Activated CD8-positive, alpha-beta memory T cell treated with anti-CD3 and anti-CD28 coated beads, Interleukin-2, amount 10 ng/mL, durations not matched to agents 7 days and 5 days (primary cell): ENCODE results near the gene MAGEF1. TPM values are rescaled to one million over a fixed set of nuclear protein-coding genes. Genes with fewer than 3 reads are reported as not detected.
"Not testable (repeated sequence)": the region's sequence is repeated elsewhere in the genome, so short reads cannot be mapped to it uniquely, and the experiment has no call there.

Source experiments
- ATAC-seq: fragments of 150-1000 bp; cut with Tn5 transposase; one replicate; pipeline ENCODE4 v1.10.0; 2021; ENCODE audit warnings: moderate library complexity
- CTCF ChIA-PET: fragments of 350-600 bp; sonication (Branson Sonifier 250); formaldehyde crosslinking; loops from one replicate; lab custom pipeline; 2021; ENCODE audit warnings: antibody characterized with exemption; lab: Charles Lee
- DNase-seq: peaks from one replicate; pipeline ENCODE4 v3.0.0-alpha.2; 2020
- H3K27ac Mint-ChIP-seq: one replicate; pipeline ENCODE4 v1.8.0; 2021; ENCODE audit warnings: mild to moderate bottlenecking, mixed read lengths
- H3K27me3 Mint-ChIP-seq: one replicate; pipeline ENCODE4 v1.8.0; 2021; ENCODE audit warnings: mixed read lengths
- H3K36me3 Mint-ChIP-seq: one replicate; pipeline ENCODE4 v1.8.0; 2021; ENCODE audit warnings: mild to moderate bottlenecking, mixed read lengths
- H3K4me1 Mint-ChIP-seq: one replicate; pipeline ENCODE4 v1.8.0; 2021; ENCODE audit warnings: mixed read lengths
- H3K4me3 Mint-ChIP-seq: one replicate; pipeline ENCODE4 v1.8.0; 2021; ENCODE audit warnings: mild to moderate bottlenecking, moderate library complexity, mixed read lengths
- H3K9me3 Mint-ChIP-seq: one replicate; pipeline ENCODE4 v1.8.0; 2022; ENCODE audit warnings: low read depth, mixed read lengths
- total RNA-seq, 2 experiments: library from RNA; stranded (reverse); gene quantifications; one replicate each; pipeline ENCODE4 v1.2.3, GENCODE V29; 2021

Gene MAGEF1
- total RNA-seq, 2 experiments from 2014 or later, result 2.8 to 5.9 TPM

DNA sequence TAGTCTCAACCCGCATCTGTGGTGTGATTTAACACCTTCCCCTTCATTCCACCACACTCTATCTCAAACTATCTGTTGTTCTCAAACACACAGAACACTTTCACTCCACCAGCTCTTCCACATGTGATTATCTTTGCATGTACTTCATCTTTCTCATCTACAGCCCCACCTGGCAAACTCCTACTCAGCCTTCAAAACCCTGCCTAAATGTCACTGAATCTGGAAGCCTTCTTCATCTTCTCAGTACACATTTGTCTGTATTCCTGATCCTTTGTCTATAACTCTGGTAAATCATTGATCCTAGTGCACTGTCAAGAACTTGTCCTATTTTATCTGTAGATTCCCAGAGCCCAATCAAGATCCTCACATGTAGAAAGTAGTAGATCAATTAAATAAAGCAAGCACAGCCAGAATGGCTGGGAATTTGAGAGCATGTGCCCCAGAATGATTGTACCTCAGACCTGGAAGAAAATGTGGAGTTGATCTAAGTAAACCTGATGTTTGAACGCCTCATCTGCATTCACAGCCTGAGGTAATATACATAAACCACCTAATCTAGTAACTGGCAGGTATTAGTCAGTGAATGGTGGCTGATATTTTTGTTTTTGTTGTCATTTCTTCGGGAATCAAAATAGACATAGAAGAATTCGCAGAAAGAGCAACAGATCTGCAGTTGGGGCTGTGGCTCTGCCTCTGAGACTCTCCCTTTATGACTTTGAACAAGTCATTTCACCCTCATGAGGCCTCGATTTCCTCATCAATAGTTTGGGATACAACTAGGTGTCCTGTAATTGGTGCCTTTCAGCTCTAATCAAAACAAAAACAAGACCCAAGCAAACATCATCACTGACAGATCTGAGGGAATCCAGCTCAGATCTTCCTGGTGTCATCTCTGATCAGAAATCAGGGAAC is 28.0 kb upstream of the MAGEF1 start:
- H3K4me1 Mint-ChIP-seq, result peaks cover 7% of the 10 kb centered on the region
- CTCF ChIA-PET, result interaction anchor here (0.9 to 2.1 kb wide), 2 partner anchors 16 to 179 kb away, joined by 4 to 9 read pairs; partner anchors contain the start of gene EPHB3
- DNase-seq (no peak), ATAC-seq (no peak)
- no peak overlapping the region for H3K27ac Mint-ChIP-seq
- no peaks in the 10 kb centered on the region for H3K9me3 Mint-ChIP-seq
- no peaks in the 10 kb centered on the region for H3K36me3 Mint-ChIP-seq
- H3K27me3 Mint-ChIP-seq, result peaks cover 10% of the 10 kb centered on the region
- H3K4me3 Mint-ChIP-seq, result no peak overlapping the region

GRCh38 chr3:184738982-184739381 is 27.1 kb upstream of the MAGEF1 start:
- H3K36me3 Mint-ChIP-seq, result no peaks in the 10 kb centered on the region
- ATAC-seq (no peak), DNase-seq (no peak)
- H3K27me3 Mint-ChIP-seq, result peaks cover 7% of the 10 kb centered on the region
- CTCF ChIA-PET, result interaction anchor here (1.3 kb wide), 1 partner anchor 178 kb away, joined by 3 read pairs; the partner anchor contains the start of gene EPHB3
- H3K27ac Mint-ChIP-seq, result no peak overlapping the region
- no peak overlapping the region for H3K4me3 Mint-ChIP-seq
- H3K4me1 Mint-ChIP-seq, result peaks cover 7% of the 10 kb centered on the region
- H3K9me3 Mint-ChIP-seq, result no peaks in the 10 kb centered on the region

DNA sequence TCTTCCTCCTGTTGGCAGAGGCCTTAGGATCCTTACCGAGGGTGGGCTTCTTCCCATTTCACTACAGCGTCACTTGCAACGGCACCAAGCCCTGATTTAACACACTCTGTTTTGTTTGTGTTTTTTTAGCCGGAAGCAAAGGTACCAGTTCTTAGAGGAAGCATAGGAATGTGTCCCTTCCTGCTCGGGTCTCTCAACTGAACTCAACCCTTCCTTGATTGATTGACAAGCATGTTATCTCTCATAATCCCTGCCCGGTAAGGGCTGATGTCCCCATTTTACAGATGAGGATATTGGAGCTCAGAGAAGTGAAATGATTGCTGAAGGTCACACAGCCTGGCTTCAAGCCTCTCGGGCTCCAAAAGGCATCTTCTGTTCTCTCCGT is 26.6 kb upstream of the MAGEF1 start:
- Mint-ChIP-seq H3K9me3 (no peaks in the 10 kb centered on the region), H3K4me3 (no peak overlapping the region), H3K27me3 (peaks cover 7% of the 10 kb centered on the region), H3K27ac (no peak overlapping the region), H3K36me3 (no peaks in the 10 kb centered on the region), H3K4me1 (peaks cover 7% of the 10 kb centered on the region)
- DNase-seq (no peak), ATAC-seq (no peak)
- CTCF ChIA-PET, result interaction anchor here (1.3 kb wide), 1 partner anchor 177 kb away, joined by 3 read pairs; the partner anchor contains the start of gene EPHB3

- no peaks in the 10 kb centered on the region for H3K36me3 Mint-ChIP-seq
- H3K4me1 Mint-ChIP-seq, result peaks cover 7% of the 10 kb centered on the region
- no peak overlapping the region for H3K27ac Mint-ChIP-seq
- ATAC-seq (no peak), DNase-seq (no peak)
- H3K9me3 Mint-ChIP-seq, result no peaks in the 10 kb centered on the region
- H3K27me3 Mint-ChIP-seq, result peaks cover 11% of the 10 kb centered on the region
- no peak overlapping the region for H3K4me3 Mint-ChIP-seq
- CTCF ChIA-PET, result interaction anchor here (1.3 kb wide), 1 partner anchor 177 kb away, joined by 3 read pairs; the partner anchor contains the start of gene EPHB3
Measured at GRCh38 chr3:184737641-184738505, 26.0 kb upstream of the MAGEF1 start.

DNA sequence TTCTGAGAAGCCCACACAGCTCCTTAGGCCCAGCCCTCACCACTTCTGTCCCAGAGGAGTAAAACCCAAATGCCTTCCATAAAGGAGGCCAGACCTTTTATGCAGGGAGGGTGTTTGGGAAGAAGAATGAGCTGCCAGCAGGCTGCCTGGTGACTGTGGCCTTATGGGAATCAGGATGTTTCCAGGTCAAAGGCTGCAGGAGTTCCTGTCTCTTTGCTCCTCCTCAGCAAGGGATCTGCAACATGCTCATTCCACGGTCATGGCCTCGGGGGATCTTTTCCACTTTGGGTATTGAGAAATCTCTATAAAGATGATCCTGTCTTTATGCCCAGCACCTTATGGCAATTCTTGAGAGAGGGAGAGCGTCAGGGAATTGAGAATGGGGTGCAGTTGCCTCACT is 25.2 kb upstream of the MAGEF1 start:
- CTCF ChIA-PET, result no interaction called here

GRCh38 chr3:184734903-184735701 is 23.2 kb upstream of the MAGEF1 start:
- no peaks in the 10 kb centered on the region for H3K36me3 Mint-ChIP-seq
- H3K27ac Mint-ChIP-seq, result no peak overlapping the region
- no peak overlapping the region for H3K4me3 Mint-ChIP-seq
- CTCF ChIA-PET, result no interaction called here
- ATAC-seq (no peak), DNase-seq (peak; percentile 28)
- no peaks in the 10 kb centered on the region for H3K9me3 Mint-ChIP-seq
- H3K27me3 Mint-ChIP-seq, result peaks cover 19% of the 10 kb centered on the region
- H3K4me1 Mint-ChIP-seq, result peaks cover under 1% of the 10 kb centered on the region

More for the DNA sequence above, 25.2 kb upstream of the MAGEF1 start:
- Mint-ChIP-seq H3K9me3 (no peaks in the 10 kb centered on the region), H3K27me3 (peaks cover 14% of the 10 kb centered on the region), H3K4me3 (no peak overlapping the region), H3K4me1 (peaks cover 7% of the 10 kb centered on the region), H3K27ac (no peak overlapping the region), H3K36me3 (no peaks in the 10 kb centered on the region)
- DNase-seq (no peak), ATAC-seq (no peak)

DNA sequence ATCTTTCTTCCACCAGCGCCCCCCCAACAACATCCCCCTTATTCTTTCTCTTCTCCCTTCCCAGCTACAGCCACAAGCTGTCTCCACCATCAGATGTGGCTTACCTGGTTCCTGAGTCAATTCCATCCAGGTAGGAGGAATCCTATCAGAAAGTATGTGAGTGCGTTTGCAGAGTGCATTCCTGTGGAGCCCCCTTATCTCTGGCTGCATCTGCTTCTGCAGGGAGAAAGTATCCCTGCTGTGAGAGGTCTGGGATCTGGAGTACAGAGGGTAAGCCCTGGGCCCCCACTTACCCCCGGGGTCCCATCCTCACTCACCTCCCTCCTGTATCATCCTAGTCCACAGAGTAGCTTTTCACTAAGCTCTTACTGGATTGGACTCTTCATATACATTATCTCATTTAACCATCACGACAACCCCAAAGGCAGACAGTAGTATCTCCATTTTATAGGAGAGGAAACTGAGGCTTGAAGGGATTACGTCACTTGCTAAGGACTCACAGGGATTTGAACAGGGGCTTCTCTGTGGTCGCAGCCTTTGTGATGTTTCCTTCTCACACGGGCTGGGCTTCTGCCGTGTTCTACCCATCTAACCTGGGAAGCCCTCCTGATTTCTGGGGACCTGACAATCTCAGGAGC is 22.2 kb upstream of the MAGEF1 start:
- Mint-ChIP-seq H3K27me3 (peaks cover 19% of the 10 kb centered on the region), H3K9me3 (no peaks in the 10 kb centered on the region), H3K4me3 (no peak overlapping the region), H3K36me3 (no peaks in the 10 kb centered on the region), H3K4me1 (no peaks in the 10 kb centered on the region), H3K27ac (no peak overlapping the region)
- peak; percentile 31 for DNase-seq
- ATAC-seq, result no peak
- CTCF ChIA-PET, result interaction anchor here (1.7 kb wide), 1 partner anchor 173 kb away, joined by 4 read pairs; the partner anchor contains the start of gene EPHB3

DNA sequence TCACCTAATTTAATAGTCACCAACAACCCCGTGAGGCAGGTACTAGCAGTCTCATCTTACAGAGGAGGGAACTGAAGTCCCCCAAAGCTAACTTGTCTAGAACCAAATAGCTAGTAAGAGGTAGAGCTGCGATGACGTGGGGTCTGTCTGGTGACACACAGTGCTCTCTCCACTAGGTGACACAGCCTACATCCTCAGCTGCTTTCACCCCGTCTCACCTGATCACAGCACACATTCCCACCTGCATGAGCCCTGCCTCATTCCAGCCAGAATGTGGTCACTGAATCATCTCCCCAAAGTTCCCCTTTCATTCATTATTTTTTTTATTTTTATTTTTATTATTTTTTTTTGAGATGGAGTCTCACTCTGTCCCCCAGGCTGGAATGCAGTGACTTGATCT is 21.3 kb upstream of the MAGEF1 start:
- Mint-ChIP-seq H3K4me3 (no peak overlapping the region), H3K27me3 (peaks cover 19% of the 10 kb centered on the region), H3K27ac (no peak overlapping the region), H3K4me1 (no peaks in the 10 kb centered on the region), H3K9me3 (no peaks in the 10 kb centered on the region), H3K36me3 (no peaks in the 10 kb centered on the region)
- DNase-seq (no peak), ATAC-seq (no peak)
- CTCF ChIA-PET, result interaction anchor here (1.7 kb wide), 1 partner anchor 172 kb away, joined by 4 read pairs; the partner anchor contains the start of gene EPHB3

- CTCF ChIA-PET, result no interaction called here
- DNase-seq (no peak), ATAC-seq (no peak)
- Mint-ChIP-seq H3K4me3 (no peak overlapping the region), H3K4me1 (no peaks in the 10 kb centered on the region), H3K27ac (no peak overlapping the region), H3K36me3 (no peaks in the 10 kb centered on the region), H3K9me3 (no peaks in the 10 kb centered on the region), H3K27me3 (peaks cover 16% of the 10 kb centered on the region)
Measured at GRCh38 chr3:184731786-184732537, 20.1 kb upstream of the MAGEF1 start.

- CTCF ChIA-PET, result interaction anchor here (1.5 kb wide), 1 partner anchor 170 kb away, joined by 6 read pairs; the partner anchor contains the start of gene EPHB3
- no peak overlapping the region for H3K27ac Mint-ChIP-seq
- H3K9me3 Mint-ChIP-seq, result no peaks in the 10 kb centered on the region
- no peak overlapping the region for H3K4me3 Mint-ChIP-seq
- no peaks in the 10 kb centered on the region for H3K36me3 Mint-ChIP-seq
- no peaks in the 10 kb centered on the region for H3K4me1 Mint-ChIP-seq
- ATAC-seq (no peak), DNase-seq (no peak)
- peaks cover 14% of the 10 kb centered on the region for H3K27me3 Mint-ChIP-seq
Measured at GRCh38 chr3:184730924-184731323, 19.1 kb upstream of the MAGEF1 start.

GRCh38 chr3:184729154-184729553 is 17.3 kb upstream of the MAGEF1 start:
- ATAC-seq, H3K27ac Mint-ChIP-seq, H3K4me1 Mint-ChIP-seq, H3K4me3 Mint-ChIP-seq, H3K9me3 Mint-ChIP-seq, H3K36me3 Mint-ChIP-seq: not testable (repeated sequence)
- peaks cover 19% of the 10 kb centered on the region for H3K27me3 Mint-ChIP-seq
- peak; percentile 30 for DNase-seq
- CTCF ChIA-PET, result interaction anchor here (0.6 to 1.6 kb wide), 2 partner anchors 48 to 214 kb away, joined by 3 read pairs; no protein-coding TSS in a partner anchor
